HCT116 (cell line): ENCODE measurements around the gene SPATA25.

ENCODE experiments used
- CEBPB ChIP-seq: IDR thresholded peaks from 2 replicates; pipeline ENCODE4 v1.6.1; 2012; ENCODE audit warnings: low read depth
- POLR2A ChIP-seq: IDR thresholded peaks from 2 replicates; pipeline ENCODE4 v1.7.0; 2011; ENCODE audit warnings: borderline replicate concordance; ENCODE audit not compliant: insufficient read depth, insufficient read length; ENCODE audit errors: extremely low read depth
- ZFX ChIP-seq: fragments of 450-650 bp; IDR thresholded peaks from 2 replicates; pipeline ENCODE4 v1.6.1; 2017
- ZNF274 ChIP-seq: fragments of 200-500 bp; sonication (Bioruptor generic); IDR thresholded peaks from 2 replicates; pipeline ENCODE4 v1.6.1; 2014; ENCODE audit warnings: mild to moderate bottlenecking, low read depth, low read length, inconsistent platforms

GRCh38 chr20:45886590-45887345 is 654 bp downstream of the SPATA25 start:
- TF ChIP-seq POLR2A: no peak
- no peak for TF ChIP-seq CEBPB
- TF ChIP-seq ZFX: no peak
- TF ChIP-seq ZNF274: no peak
